Measurements from ENCODE around the gene HK3.

Gene HK3

DNA sequence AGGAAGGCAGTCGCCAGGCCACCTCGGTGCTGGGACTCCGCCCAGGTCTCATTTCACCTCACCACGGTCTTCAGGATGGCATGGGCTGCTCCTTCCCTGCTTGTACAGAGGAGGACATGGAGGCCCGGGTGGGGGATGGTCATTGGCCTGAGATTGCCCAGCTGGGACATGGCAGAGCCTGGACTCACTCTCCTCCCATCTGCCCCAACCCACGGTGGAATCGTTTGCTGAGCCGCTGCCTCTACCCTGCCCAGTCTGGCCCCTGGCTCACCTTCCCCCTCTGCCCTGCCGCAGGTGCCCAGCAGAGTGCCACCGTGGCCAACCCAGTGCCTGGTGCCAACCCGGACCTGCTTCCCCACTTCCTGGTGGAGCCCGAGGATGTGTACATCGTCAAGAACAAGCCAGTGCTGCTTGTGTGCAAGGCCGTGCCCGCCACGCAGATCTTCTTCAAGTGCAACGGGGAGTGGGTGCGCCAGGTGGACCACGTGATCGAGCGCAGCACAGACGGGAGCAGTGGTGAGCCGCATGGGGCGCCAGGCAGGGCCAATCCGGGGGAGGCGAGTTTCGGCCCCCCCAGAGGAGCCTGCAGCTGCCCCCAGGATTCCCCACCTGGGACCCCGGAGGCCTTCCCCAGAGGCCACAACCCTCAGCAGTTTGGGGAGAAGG, 36.7 kb downstream of the HK3 start:
- TF ChIP-seq, protein P1, sequence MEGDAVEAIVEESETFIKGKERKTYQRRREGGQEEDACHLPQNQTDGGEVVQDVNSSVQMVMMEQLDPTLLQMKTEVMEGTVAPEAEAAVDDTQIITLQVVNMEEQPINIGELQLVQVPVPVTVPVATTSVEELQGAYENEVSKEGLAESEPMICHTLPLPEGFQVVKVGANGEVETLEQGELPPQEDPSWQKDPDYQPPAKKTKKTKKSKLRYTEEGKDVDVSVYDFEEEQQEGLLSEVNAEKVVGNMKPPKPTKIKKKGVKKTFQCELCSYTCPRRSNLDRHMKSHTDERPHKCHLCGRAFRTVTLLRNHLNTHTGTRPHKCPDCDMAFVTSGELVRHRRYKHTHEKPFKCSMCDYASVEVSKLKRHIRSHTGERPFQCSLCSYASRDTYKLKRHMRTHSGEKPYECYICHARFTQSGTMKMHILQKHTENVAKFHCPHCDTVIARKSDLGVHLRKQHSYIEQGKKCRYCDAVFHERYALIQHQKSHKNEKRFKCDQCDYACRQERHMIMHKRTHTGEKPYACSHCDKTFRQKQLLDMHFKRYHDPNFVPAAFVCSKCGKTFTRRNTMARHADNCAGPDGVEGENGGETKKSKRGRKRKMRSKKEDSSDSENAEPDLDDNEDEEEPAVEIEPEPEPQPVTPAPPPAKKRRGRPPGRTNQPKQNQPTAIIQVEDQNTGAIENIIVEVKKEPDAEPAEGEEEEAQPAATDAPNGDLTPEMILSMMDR (conservative IDR thresholded peaks at IDR 0.05; ENCODE audit: low read length) = no peak
- H3K4me3 ChIP-seq (ENCODE audit: low read length) = no peak overlapping the region
- no peak for DNase-seq (ENCODE audit: low read depth)

GRCh38 chr5:176861276-176861675, 37.9 kb downstream of the HK3 start:
- H3K4me3 ChIP-seq (ENCODE audit: low read length) = no peak overlapping the region
- TF ChIP-seq, protein P1 (conservative IDR thresholded peaks at IDR 0.05; ENCODE audit: low read length) = no peak

GRCh38 chr5:176860381-176860780, 38.8 kb downstream of the HK3 start:
- DNase-seq (ENCODE audit: low read depth) = no peak
- no peak overlapping the region for H3K4me3 ChIP-seq (ENCODE audit: low read length)
- TF ChIP-seq, protein P1 (conservative IDR thresholded peaks at IDR 0.05; ENCODE audit: low read length) = no peak

More at GRCh38 chr5:176861276-176861675, 37.9 kb downstream of the HK3 start:
- no peak for DNase-seq (ENCODE audit: low read depth)

GRCh38 chr5:176859916-176860315, 39.2 kb downstream of the HK3 start:
- H3K4me3 ChIP-seq (ENCODE audit: low read length) = no peak overlapping the region
- DNase-seq (ENCODE audit: low read depth) = no peak
- TF ChIP-seq, protein P1 (conservative IDR thresholded peaks at IDR 0.05; ENCODE audit: low read length) = no peak

DNA sequence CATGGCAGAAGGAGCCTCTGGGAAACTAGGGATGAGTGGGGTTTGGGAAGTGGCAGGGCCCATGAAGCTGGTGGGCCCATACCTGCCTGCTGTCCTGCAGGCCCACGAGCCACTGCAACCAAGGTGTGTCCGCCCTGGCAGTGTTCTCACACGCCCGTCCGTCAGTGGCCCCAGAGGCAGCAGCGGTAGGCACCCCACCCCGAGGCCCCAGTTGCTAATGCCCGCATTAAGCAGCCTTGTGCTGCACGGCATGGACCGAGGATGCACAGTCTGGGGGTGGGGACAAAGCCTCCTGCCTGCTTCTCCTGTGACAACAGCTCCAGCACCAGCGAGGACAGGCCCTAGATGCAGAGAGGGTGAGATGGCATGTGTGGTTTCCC, 41.3 kb downstream of the HK3 start:
- no peak overlapping the region for H3K4me3 ChIP-seq (ENCODE audit: low read length)
- TF ChIP-seq, protein P1 (conservative IDR thresholded peaks at IDR 0.05; ENCODE audit: low read length) = no peak
- no peak for DNase-seq (ENCODE audit: low read depth)

DNA sequence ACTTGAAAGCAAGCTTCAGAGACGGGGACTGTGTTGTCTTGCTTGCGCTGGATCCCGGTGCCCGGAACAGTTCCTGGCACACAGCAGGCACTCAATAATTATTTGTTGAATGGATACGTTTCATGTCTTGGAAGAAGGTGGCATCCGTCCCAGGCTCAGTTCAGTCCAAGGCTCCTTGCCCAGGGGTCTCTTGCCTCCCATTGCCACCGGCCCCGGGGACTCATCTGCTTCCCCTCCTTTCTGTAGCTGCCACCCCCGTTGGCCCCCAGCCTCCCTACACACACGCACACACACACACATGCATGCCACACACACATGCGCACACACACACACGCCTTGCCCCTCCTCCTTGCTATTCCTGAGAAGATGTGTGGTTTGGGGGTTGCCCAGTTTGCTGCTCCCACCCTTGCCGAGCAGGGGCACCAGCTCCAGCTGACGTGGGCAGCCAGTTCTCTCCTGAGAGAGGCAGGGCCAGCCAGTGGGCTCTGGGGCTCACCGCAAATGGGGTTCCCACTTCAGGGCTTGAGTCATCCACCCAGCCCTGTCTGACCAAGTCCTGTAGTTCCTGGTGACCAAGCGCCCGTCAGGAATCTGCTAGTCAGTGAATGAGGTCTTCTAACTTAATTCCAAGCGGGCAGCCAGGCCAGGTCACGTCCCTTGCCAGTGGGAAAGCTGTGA, 41.8 kb downstream of the HK3 start:
- TF ChIP-seq, protein P1 (conservative IDR thresholded peaks at IDR 0.05; ENCODE audit: low read length) = no peak
- DNase-seq (ENCODE audit: low read depth) = no peak
- H3K4me3 ChIP-seq (ENCODE audit: low read length) = no peak overlapping the region

GRCh38 chr5:176856746-176857145, 42.4 kb downstream of the HK3 start:
- no peak for DNase-seq (ENCODE audit: low read depth)
- no peak overlapping the region for H3K4me3 ChIP-seq (ENCODE audit: low read length)
- TF ChIP-seq, protein P1 (conservative IDR thresholded peaks at IDR 0.05; ENCODE audit: low read length) = no peak
